Ishikawa (cell line): ENCODE data around the gene KCNK5.
A peak's percentile ranks its signal among the peaks of the same experiment; 100 is the strongest.

Experiments used
- CEBPB ChIP-seq: IDR thresholded peaks from 2 replicates; pipeline ENCODE4 v1.6.1; 2012
- CREB1 ChIP-seq: IDR thresholded peaks from 2 replicates; pipeline ENCODE4 v1.6.1; 2012; ENCODE audit warnings: low read depth
- EGR1 ChIP-seq: IDR thresholded peaks from 2 replicates; pipeline ENCODE4 v1.6.1; 2012
- EP300 ChIP-seq: IDR thresholded peaks from 2 replicates; pipeline ENCODE4 v1.6.1; 2012; ENCODE audit warnings: borderline replicate concordance
- FOXM1 ChIP-seq: IDR thresholded peaks from 2 replicates; pipeline ENCODE4 v1.6.1; 2012; ENCODE audit warnings: low read depth, borderline replicate concordance
- MAX ChIP-seq: IDR thresholded peaks from 2 replicates; pipeline ENCODE4 v1.6.1; 2012
- NFIC ChIP-seq: IDR thresholded peaks from 2 replicates; pipeline ENCODE4 v1.6.1; 2012
- RAD21 ChIP-seq: IDR thresholded peaks from 2 replicates; pipeline ENCODE4 v1.6.1; 2012; ENCODE audit warnings: low read depth
- REST ChIP-seq: IDR thresholded peaks from 2 replicates; pipeline ENCODE4 v1.6.1; 2012; ENCODE audit warnings: low read depth, mild to moderate bottlenecking
- TAF1 ChIP-seq: IDR thresholded peaks from 2 replicates; pipeline ENCODE4 v1.6.1; 2012; ENCODE audit warnings: low read depth, mild to moderate bottlenecking
- TCF12 ChIP-seq: IDR thresholded peaks from 2 replicates; pipeline ENCODE4 v1.6.1; 2012; ENCODE audit warnings: low read depth
- TEAD4 ChIP-seq: IDR thresholded peaks from 2 replicates; pipeline ENCODE4 v1.6.1; 2012
- USF1 ChIP-seq: IDR thresholded peaks from 2 replicates; pipeline ENCODE4 v1.6.1; 2012
- YY1 ChIP-seq: IDR thresholded peaks from 2 replicates; pipeline ENCODE4 v1.6.1; 2012; ENCODE audit warnings: low read depth
- ZBTB7A ChIP-seq: IDR thresholded peaks from 2 replicates; pipeline ENCODE4 v1.6.1; 2012; ENCODE audit warnings: low read depth

The KCNK5 gene

GRCh38 chr6:39171489-39172376 is 57.5 kb downstream of the KCNK5 start:
- no peak for TF ChIP-seq FOXM1
- no peak for TF ChIP-seq NFIC
- peak; percentile 61 for TF ChIP-seq USF1

- TF ChIP-seq YY1 (no peak), EGR1 (no peak), CREB1 (no peak), ZBTB7A (no peak), REST (no peak), TAF1 (no peak), TEAD4 (no peak), EP300 (no peak), FOXM1 (no peak), TCF12 (no peak), CEBPB (no peak), USF1 (no peak)
Observed at GRCh38 chr6:39170860-39171259, 58.4 kb downstream of the KCNK5 start.

- no peak for TF ChIP-seq MAX
- TF ChIP-seq ZBTB7A, result no peak
- TF ChIP-seq TEAD4, result no peak
- no peak for TF ChIP-seq CEBPB
- no peak for TF ChIP-seq TCF12
- no peak for TF ChIP-seq CREB1
- TF ChIP-seq NFIC, result no peak
- no peak for TF ChIP-seq FOXM1
- TF ChIP-seq REST, result no peak
- TF ChIP-seq RAD21, result no peak
- no peak for TF ChIP-seq EGR1
- TF ChIP-seq USF1, result no peak
- TF ChIP-seq TAF1, result no peak
- TF ChIP-seq YY1, result no peak
- no peak for TF ChIP-seq EP300
Observed at GRCh38 chr6:39170389-39170788, 58.9 kb downstream of the KCNK5 start.

- TF ChIP-seq EGR1, result no peak
- TF ChIP-seq CREB1, result no peak
- no peak for TF ChIP-seq EP300
- TF ChIP-seq TAF1, result no peak
- TF ChIP-seq RAD21, result no peak
- TF ChIP-seq TCF12, result no peak
- TF ChIP-seq TEAD4, result no peak
- TF ChIP-seq YY1, result no peak
- no peak for TF ChIP-seq NFIC
- TF ChIP-seq FOXM1, result no peak
Observed at GRCh38 chr6:39169448-39170344, 59.6 kb downstream of the KCNK5 start.
